K562 (cell line): Measurements from ENCODE around the gene SERP1. TPM values are rescaled to one million over a fixed set of nuclear protein-coding genes. Genes with fewer than 3 reads are reported as not detected.

Experiments
- ATAC-seq: fragments of 200-7000 bp; cut with Tn5 transposase; 3 replicates; pipeline ENCODE4 v1.9.1; 2020; ENCODE audit warnings: moderate library complexity
- BruUV-seq: library from RNA; stranded (reverse); fragments of 400-500 nt; replicated peaks from 2 replicates; lab custom pipeline; 2021; lab: Mats Ljungman, UMichigan
- CTCF ChIA-PET: fragments of 300-600 bp; formaldehyde crosslinking; extraction: SDS; loops from one replicate; lab custom pipeline; 2021; ENCODE audit warnings: low intra/inter-chr PET ratio; lab: Yijun Ruan, JAX
- POLR2A ChIA-PET: fragments of 300-600, 350-650 bp; sonication (Branson Sonifier 250); formaldehyde crosslinking; extraction: SDS; loops from one replicate; lab custom pipeline; 2021; ENCODE audit warnings: antibody characterized with exemption, inconsistent platforms; lab: Yijun Ruan, JAX
- DNase-seq, 4 experiments: peaks; one replicate each; pipeline versions ENCODE4 v3.0.0 to v3.0.0-alpha.2; 2011 to 2018; ENCODE audit warnings: low spot score in 3 of 4, mixed read lengths in 3 of 4; ENCODE audit errors: extremely low read depth in 1 of 4
- FAIRE-seq: peaks from 2 replicates; lab custom pipeline; 2011; peaks lifted over from hg19 to GRCh38; lab: Jason Lieb, UNC
- H2AFZ ChIP-seq: 2 replicates; pipeline ENCODE4 v1.6.0; 2011; ENCODE audit warnings: low read depth, low read length, control low read depth, inconsistent platforms
- H3K27ac ChIP-seq: fragments of 200-600 bp; 3 replicates; pipeline ENCODE4 v1.8.0; 2011; ENCODE audit warnings: low read depth, mild to moderate bottlenecking, control low read depth, inconsistent platforms, low read length, moderate library complexity, mixed read lengths; ENCODE audit errors: extremely low read depth
- H3K27me3 ChIP-seq, 2 experiments: fragments of 300-600 bp in 1 of 2; 2 replicates in 1 of 2; 3 replicates in 1 of 2; pipeline versions ENCODE4 v1.6.0 to v1.8.0; 2011; ENCODE audit warnings: inconsistent platforms in 2 of 2, low read length in 2 of 2, mild to moderate bottlenecking in 1 of 2, mixed read lengths in 1 of 2, moderate library complexity in 1 of 2; ENCODE audit not compliant: control insufficient read depth in 2 of 2, insufficient read depth in 2 of 2
- H3K36me3 ChIP-seq: fragments of 300-600 bp; 3 replicates; pipeline ENCODE4 v1.8.0; 2011; ENCODE audit warnings: mild to moderate bottlenecking, low read length, inconsistent platforms; ENCODE audit not compliant: control insufficient read depth, insufficient read depth
- H3K4me1 ChIP-seq, 2 experiments: fragments of 200-600 bp in 1 of 2; replicated peaks in 1 of 2; 2 replicates in 1 of 2; 3 replicates in 1 of 2; pipeline versions ENCODE4 v1.5.1 to v1.8.0; 2011; ENCODE audit warnings: inconsistent platforms in 2 of 2, low read length in 2 of 2, mild to moderate bottlenecking in 1 of 2, mixed read lengths in 1 of 2, moderate library complexity in 1 of 2; ENCODE audit not compliant: control insufficient read depth in 2 of 2, insufficient read depth in 2 of 2
- H3K4me2 ChIP-seq: 2 replicates; pipeline ENCODE4 v1.6.1; 2011; ENCODE audit warnings: low read length, control low read depth, inconsistent platforms, mixed read lengths; ENCODE audit not compliant: insufficient read depth
- H3K4me3 ChIP-seq: fragments of 200-600 bp; sonication (generic), shearing (Covaris generic); 2 replicates; pipeline ENCODE4 v1.5.1; 2016; ENCODE audit warnings: control low read depth, inconsistent platforms
- H3K79me2 ChIP-seq: fragments of 200-600 bp; 3 replicates; pipeline ENCODE4 v1.8.0; 2011; ENCODE audit warnings: low read length, inconsistent platforms; ENCODE audit not compliant: control insufficient read depth, insufficient read depth
- H3K9ac ChIP-seq, 2 experiments: 2 replicates each; pipeline versions ENCODE4 v1.6.0 to v1.6.1; 2011; ENCODE audit warnings: low read depth in 2 of 2, low read length in 2 of 2, control low read depth in 1 of 2, inconsistent platforms in 1 of 2, mild to moderate bottlenecking in 1 of 2, mixed read lengths in 1 of 2; ENCODE audit not compliant: insufficient read depth in 1 of 2
- H3K9me1 ChIP-seq: one replicate; pipeline ENCODE4 v1.6.0; 2011; ENCODE audit warnings: inconsistent platforms, mild to moderate bottlenecking, low read length, moderate library complexity; ENCODE audit not compliant: control insufficient read depth, insufficient read depth
- H3K9me3 ChIP-seq: replicated peaks from 2 replicates; pipeline ENCODE4 v1.5.1; 2011; ENCODE audit warnings: low read depth, low read length, inconsistent platforms; ENCODE audit not compliant: control insufficient read depth, insufficient read depth
- H4K20me1 ChIP-seq: replicated peaks from 2 replicates; pipeline ENCODE4 v1.6.1; 2011; ENCODE audit warnings: low read length, inconsistent platforms, mixed read lengths; ENCODE audit not compliant: control insufficient read depth, insufficient read depth
- CBX1 ChIP-seq: sonication (generic); IDR thresholded peaks from 2 replicates; pipeline ENCODE4 v1.6.1; 2016; ENCODE audit warnings: antibody characterized with exemption, low read depth, mild to moderate bottlenecking
- CTBP1 ChIP-seq: fragments of 450-650 bp; IDR thresholded peaks from 2 replicates; pipeline ENCODE4 v1.6.1; 2016; ENCODE audit warnings: borderline replicate concordance
- FOXA1 ChIP-seq: fragments of 450-650 bp; IDR thresholded peaks from 2 replicates; pipeline ENCODE4 v1.6.1; 2016; ENCODE audit warnings: mild to moderate bottlenecking, borderline replicate concordance
- HMG20B ChIP-seq: fragments of 250-450 bp; sonication (Bioruptor Pico); IDR thresholded peaks from 2 replicates; pipeline ENCODE4 v1.5.0; 2021; ENCODE audit warnings: mild to moderate bottlenecking
- KAT2B ChIP-seq: IDR thresholded peaks from one replicate; pipeline ENCODE4 v1.6.1; 2012; ENCODE audit warnings: low read depth, mild to moderate bottlenecking, control low read depth, inconsistent platforms, low read length, moderate library complexity
- SRF ChIP-seq, 2 experiments: fragments of 250-450, 450-650 bp in 1 of 2; sonication (Bioruptor Pico) in 1 of 2; sonication (generic) in 1 of 2; formaldehyde crosslinking; IDR thresholded peaks; 2 replicates each; pipeline versions ENCODE4 v1.5.0 to v1.5.1; 2020 to 2022; ENCODE audit warnings: mild to moderate bottlenecking in 1 of 2, missing genetic modification reagents in 1 of 2
- TBP ChIP-seq: optimal IDR thresholded peaks from 2 replicates; pipeline ENCODE3; 2011; ENCODE audit warnings: low read depth, low read length, improper control_type of control experiment
- ZNF197 ChIP-seq: fragments of 200-800 bp; sonication (Bioruptor generic); IDR thresholded peaks from 2 replicates; pipeline ENCODE4 v1.6.1; 2016; ENCODE audit warnings: low read depth, missing genetic modification characterization, missing compliant biosample characterization
- ZNF561 ChIP-seq: fragments of 450-650 bp; formaldehyde crosslinking; conservative IDR thresholded peaks from 2 replicates; pipeline ENCODE4 v1.4.0; 2020; ENCODE audit warnings: mild to moderate bottlenecking, moderate library complexity
- ZNF717 ChIP-seq: fragments of 250-450 bp; sonication (Bioruptor Pico); IDR thresholded peaks from 2 replicates; pipeline ENCODE4 v1.5.0; 2021
- WGBS: fragments of 100-300 bp; shearing (Covaris generic); methylation state at CpG from one replicate; pipeline ENCODE4 v1.1.6; 2016; ENCODE audit warnings: low coverage, mixed read lengths; ENCODE audit not compliant: insufficient coverage; ENCODE audit errors: missing lambda C conversion rate; 5-methylcytosine and 5-hydroxymethylcytosine counted together
- in situ Hi-C: fragments of 300-500 bp; cut with MboI; formaldehyde crosslinking; loops from 4 replicates; pipeline ENCODE4 v1.15.0; 2018; ENCODE audit warnings: inconsistent platforms, mixed read lengths
- intact Hi-C: fragments of 100-400 bp; cut with micrococcal nuclease; formaldehyde crosslinking; loops from 2 replicates; pipeline ENCODE4 v1.14.2; 2022
- polyA plus RNA-seq, 8 experiments: library from polyadenylated mRNA; depleted of rRNA in 4 of 8; stranded (reverse) in 5 of 8; unstranded in 3 of 8; fragments of >200 nt; fragmentation: Nextera tagmentation in 2 of 8; fragmentation: Illumina TruSeq in 1 of 8; extraction: Ambion mirVana in 2 of 8; extraction: Trizol in 1 of 8; gene quantifications; 2 replicates each; pipeline versions ENCODE4 v1.2.1 to v1.2.3, GENCODE V29; 2011 to 2014; ENCODE audit warnings: inconsistent platforms in 1 of 8, missing spikeins in 1 of 8
- total RNA-seq, 7 experiments: library from RNA; depleted of rRNA in 6 of 7; stranded (reverse); fragments of >200 nt in 6 of 7; fragmentation: Illumina TruSeq in 2 of 7; extraction: Trizol in 2 of 7; gene quantifications; 2 replicates each; pipeline versions ENCODE4 v1.2.1 to v1.2.3, GENCODE V29; 2011 to 2021; ENCODE audit warnings: low replicate concordance in 1 of 7
- TF ChIP-seq, protein P1 (sequence below), 2 experiments: fragments of 450-650 bp; IDR thresholded peaks; 2 replicates each; pipeline ENCODE4 v1.6.1; 2016; ENCODE audit warnings: mild to moderate bottlenecking in 2 of 2, borderline replicate concordance in 1 of 2, low read depth in 1 of 2, moderate library complexity in 1 of 2
- TF ChIP-seq, protein P2 (sequence below): fragments of 250-450 bp; sonication (Bioruptor Pico); IDR thresholded peaks from 2 replicates; pipeline ENCODE4 v1.4.0; 2020; ENCODE audit warnings: mild to moderate bottlenecking, moderate library complexity

SERP1 gene
- total and polyA plus RNA-seq, 9 of the 15 experiments (the other 6 are each of a cell fraction or from before 2014, with no cell fraction given), result 38.6 to 443 (median 121) TPM

DNA sequence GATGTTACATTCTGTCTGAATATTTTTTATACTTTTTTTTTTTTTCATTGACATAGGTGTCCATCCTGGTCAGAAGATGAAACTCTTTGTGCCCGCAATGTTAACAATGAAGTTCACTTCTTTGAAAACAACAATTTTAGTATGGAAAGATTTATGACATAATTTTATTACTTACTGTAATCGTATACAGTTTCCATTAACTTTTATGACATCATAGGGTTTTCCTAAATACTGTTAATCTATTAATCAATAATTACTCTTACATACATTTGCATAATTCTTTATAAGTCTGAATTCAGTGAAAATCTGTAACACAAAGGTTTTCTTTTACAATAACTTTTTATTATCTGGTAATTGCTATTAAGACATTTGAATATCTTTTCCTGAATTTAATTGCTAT, 17.9 kb upstream of the SERP1 start:
- 92% methylated on average over 2 of the region's 2 CpGs for WGBS
- TF ChIP-seq FOXA1, result no peak
- no peak for TF ChIP-seq KAT2B
- no peak for TF ChIP-seq SRF (CRISPR knock-in tag; IDR thresholded peaks at IDR 0.05)
- TF ChIP-seq, protein P1, sequence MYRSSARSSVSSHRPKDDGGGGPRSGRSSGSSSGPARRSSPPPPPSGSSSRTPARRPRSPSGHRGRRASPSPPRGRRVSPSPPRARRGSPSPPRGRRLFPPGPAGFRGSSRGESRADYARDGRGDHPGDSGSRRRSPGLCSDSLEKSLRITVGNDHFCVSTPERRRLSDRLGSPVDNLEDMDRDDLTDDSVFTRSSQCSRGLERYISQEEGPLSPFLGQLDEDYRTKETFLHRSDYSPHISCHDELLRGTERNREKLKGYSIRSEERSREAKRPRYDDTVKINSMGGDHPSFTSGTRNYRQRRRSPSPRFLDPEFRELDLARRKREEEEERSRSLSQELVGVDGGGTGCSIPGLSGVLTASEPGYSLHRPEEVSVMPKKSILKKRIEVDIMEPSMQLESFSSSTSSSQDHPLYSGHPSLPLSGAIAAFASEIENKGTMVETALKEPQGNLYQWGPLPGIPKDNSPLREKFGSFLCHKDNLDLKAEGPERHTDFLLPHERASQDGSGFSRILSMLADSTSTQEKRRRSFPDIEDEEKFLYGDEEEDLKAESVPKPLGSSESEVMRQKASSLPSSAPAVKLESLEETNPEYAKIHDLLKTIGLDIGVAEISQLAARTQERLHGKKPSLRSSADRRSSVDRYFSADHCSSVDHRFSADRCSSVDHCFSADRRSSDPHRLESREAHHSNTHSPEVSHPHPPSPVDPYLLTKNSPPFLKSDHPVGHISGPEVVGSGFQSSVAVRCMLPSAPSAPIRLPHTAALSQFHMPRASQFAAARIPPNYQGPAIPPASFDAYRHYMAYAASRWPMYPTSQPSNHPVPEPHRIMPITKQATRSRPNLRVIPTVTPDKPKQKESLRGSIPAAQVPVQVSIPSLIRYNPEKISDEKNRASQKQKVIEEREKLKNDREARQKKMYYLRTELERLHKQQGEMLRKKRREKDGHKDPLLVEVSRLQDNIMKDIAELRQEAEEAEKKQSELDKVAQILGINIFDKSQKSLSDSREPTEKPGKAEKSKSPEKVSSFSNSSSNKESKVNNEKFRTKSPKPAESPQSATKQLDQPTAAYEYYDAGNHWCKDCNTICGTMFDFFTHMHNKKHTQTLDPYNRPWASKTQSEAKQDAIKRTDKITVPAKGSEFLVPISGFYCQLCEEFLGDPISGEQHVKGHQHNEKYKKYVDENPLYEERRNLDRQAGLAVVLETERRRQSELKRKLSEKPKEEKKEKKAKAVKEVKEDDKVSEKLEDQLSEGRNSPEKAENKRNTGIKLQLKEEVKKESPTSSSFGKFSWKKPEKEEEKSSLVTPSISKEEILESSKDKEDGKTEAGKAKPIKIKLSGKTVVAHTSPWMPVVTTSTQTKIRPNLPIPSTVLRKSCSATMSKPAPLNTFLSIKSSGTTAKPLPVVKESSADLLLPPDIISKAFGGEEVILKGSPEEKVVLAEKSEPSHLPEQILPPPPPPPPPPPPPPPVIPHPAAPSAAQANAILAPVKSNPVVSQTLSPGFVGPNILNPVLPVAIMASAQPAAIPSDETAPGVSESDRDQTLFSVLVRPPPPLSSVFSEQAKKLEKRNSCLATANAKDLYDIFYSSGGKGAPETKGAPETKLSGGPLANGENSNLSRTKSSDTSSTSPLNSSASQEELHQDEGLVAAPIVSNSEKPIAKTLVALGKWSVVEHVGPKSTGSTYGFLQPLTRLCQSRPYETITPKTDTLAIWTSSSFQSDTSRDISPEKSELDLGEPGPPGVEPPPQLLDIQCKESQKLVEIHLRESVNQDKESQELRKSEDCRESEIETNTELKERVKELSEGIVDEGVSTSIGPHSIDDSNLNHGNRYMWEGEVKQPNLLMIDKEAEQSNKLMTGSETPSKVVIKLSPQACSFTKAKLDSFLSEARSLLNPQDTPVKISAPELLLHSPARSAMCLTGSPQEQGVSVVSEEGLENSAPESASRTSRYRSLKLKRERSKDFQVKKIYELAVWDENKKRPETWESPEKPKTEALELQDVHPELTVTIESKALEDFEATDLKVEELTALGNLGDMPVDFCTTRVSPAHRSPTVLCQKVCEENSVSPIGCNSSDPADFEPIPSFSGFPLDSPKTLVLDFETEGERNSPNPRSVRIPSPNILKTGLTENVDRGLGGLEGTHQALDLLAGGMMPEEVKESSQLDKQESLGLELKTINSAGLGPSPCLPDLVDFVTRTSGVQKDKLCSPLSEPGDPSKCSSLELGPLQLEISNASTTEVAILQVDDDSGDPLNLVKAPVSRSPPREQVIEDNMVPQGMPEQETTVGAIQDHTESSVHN (IDR thresholded peaks at IDR 0.05; ENCODE audit: borderline replicate concordance in 1 of 2, low read depth in 1 of 2), result no peak
- TF ChIP-seq CTBP1, result no peak
- TF ChIP-seq, protein P2, sequence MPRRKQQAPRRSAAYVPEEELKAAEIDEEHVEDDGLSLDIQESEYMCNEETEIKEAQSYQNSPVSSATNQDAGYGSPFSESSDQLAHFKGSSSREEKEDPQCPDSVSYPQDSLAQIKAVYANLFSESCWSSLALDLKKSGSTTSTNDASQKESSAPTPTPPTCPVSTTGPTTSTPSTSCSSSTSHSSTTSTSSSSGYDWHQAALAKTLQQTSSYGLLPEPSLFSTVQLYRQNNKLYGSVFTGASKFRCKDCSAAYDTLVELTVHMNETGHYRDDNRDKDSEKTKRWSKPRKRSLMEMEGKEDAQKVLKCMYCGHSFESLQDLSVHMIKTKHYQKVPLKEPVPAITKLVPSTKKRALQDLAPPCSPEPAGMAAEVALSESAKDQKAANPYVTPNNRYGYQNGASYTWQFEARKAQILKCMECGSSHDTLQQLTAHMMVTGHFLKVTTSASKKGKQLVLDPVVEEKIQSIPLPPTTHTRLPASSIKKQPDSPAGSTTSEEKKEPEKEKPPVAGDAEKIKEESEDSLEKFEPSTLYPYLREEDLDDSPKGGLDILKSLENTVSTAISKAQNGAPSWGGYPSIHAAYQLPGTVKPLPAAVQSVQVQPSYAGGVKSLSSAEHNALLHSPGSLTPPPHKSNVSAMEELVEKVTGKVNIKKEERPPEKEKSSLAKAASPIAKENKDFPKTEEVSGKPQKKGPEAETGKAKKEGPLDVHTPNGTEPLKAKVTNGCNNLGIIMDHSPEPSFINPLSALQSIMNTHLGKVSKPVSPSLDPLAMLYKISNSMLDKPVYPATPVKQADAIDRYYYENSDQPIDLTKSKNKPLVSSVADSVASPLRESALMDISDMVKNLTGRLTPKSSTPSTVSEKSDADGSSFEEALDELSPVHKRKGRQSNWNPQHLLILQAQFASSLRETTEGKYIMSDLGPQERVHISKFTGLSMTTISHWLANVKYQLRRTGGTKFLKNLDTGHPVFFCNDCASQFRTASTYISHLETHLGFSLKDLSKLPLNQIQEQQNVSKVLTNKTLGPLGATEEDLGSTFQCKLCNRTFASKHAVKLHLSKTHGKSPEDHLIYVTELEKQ (CRISPR knock-in tag), result no peak
- no peak for TF ChIP-seq TBP
- TF ChIP-seq ZNF561 (CRISPR knock-in tag), result no peak
- TF ChIP-seq ZNF197 (CRISPR knock-in tag), result no peak
- TF ChIP-seq CBX1, result no peak
- no peak for TF ChIP-seq ZNF717 (CRISPR knock-in tag)
- TF ChIP-seq HMG20B (CRISPR knock-in tag), result no peak

More for the DNA sequence above, 17.9 kb upstream of the SERP1 start:
- in situ Hi-C loops (no loop called here), intact Hi-C loops (no loop called here)
- no peaks in the 10 kb centered on the region for H3K27me3 ChIP-seq
- POLR2A ChIA-PET, result no interaction called here
- no peaks in the 10 kb centered on the region for H4K20me1 ChIP-seq
- no peak overlapping the region for H2AFZ ChIP-seq
- peaks cover 88% of the 10 kb centered on the region for H3K36me3 ChIP-seq
- no peak for ATAC-seq
- FAIRE-seq, result no peak
- no peaks in the 10 kb centered on the region for H3K9me3 ChIP-seq
- no peaks in the 10 kb centered on the region for H3K4me1 ChIP-seq
- H3K9ac ChIP-seq, result no peak overlapping the region
- no peaks in the 10 kb centered on the region for H3K9me1 ChIP-seq
- CTCF ChIA-PET, result no interaction called here
- BruUV-seq, result no TSS peak
- H3K27ac ChIP-seq, result no peak overlapping the region
- no peak for DNase-seq
- no peak overlapping the region for H3K4me3 ChIP-seq
- H3K4me2 ChIP-seq, result no peak overlapping the region
- peaks cover 13% of the 10 kb centered on the region; the same call in 1 of the 3 replicates for H3K79me2 ChIP-seq
